Testis (tissue), 3 donors: ENCODE measurements around the gene NPC1L1. TPM values are rescaled to one million over a fixed set of nuclear protein-coding genes. Genes with fewer than 3 reads are reported as not detected.

ENCODE experiments used
- DNase-seq: peaks from one replicate; pipeline ENCODE4 v3.0.0-alpha.2; 2019
- H3K27ac ChIP-seq, 2 donors: fragments of 200-600 bp; sonication (generic); one replicate each; pipeline ENCODE4 v1.5.1; 2019
- H3K27me3 ChIP-seq: fragments of 200-600 bp; sonication (generic); one replicate; pipeline ENCODE4 v1.5.1; 2019
- H3K36me3 ChIP-seq: fragments of 200-600 bp; sonication (generic); one replicate; pipeline ENCODE4 v1.5.1; 2017; ENCODE audit warnings: low read depth; ENCODE audit errors: missing control alignments
- H3K4me1 ChIP-seq: fragments of 200-600 bp; sonication (generic); one replicate; pipeline ENCODE4 v1.5.1; 2019
- H3K4me3 ChIP-seq, 2 donors: fragments of 200-600 bp; sonication (generic); one replicate each; pipeline ENCODE4 v1.5.1; 2017 to 2019
- H3K9me3 ChIP-seq: fragments of 200-600 bp; sonication (generic); one replicate; pipeline ENCODE4 v1.5.1; 2017
- CTCF ChIP-seq, 3 experiments: fragments of 450-650 bp in 2 of 3; fragments of 200-600 bp in 1 of 3; sonication (generic) in 1 of 3; IDR thresholded peaks; one replicate each; pipeline ENCODE4 v1.5.1; 2016 to 2019; ENCODE audit warnings: antibody characterized with exemption in 3 of 3, mild to moderate bottlenecking in 2 of 3, moderate library complexity in 1 of 3
- POLR2A ChIP-seq: fragments of 450-650 bp; IDR thresholded peaks from one replicate; pipeline ENCODE4 v1.6.1; 2017; ENCODE audit warnings: antibody characterized with exemption, mild to moderate bottlenecking, moderate library complexity
- WGBS, 2 donors: methylation state at CpG; one replicate each; pipeline ENCODE4 v1.1.5; 2018; 5-methylcytosine and 5-hydroxymethylcytosine counted together
- intact Hi-C: fragments of 100-400 bp; cut with DNase I; formaldehyde crosslinking; loops from one replicate; pipeline ENCODE4 v1.15.1; 2023; ENCODE audit warnings: low total_unique reads
- polyA plus RNA-seq: library from polyadenylated mRNA; stranded (reverse); fragments of 350-450 nt; fragmentation: Illumina TruSeq; extraction: RNeasy Lipid Tissue Mini Kit (QIAGEN cat#74804); gene quantifications from one replicate; pipeline ENCODE4 v1.2.3, GENCODE V29; 2014; ENCODE audit warnings: low read depth, low replicate concordance; ENCODE audit not compliant: insufficient read depth
- total RNA-seq, 2 donors: library from RNA; depleted of rRNA; stranded (reverse); fragments of >200 nt; gene quantifications; one replicate each; pipeline ENCODE4 v1.2.3, GENCODE V29; 2016

NPC1L1 gene
- total and polyA plus RNA-seq, 3 donors from 2014 or later, result 0.37 to 0.83 (median 0.55) TPM

DNA sequence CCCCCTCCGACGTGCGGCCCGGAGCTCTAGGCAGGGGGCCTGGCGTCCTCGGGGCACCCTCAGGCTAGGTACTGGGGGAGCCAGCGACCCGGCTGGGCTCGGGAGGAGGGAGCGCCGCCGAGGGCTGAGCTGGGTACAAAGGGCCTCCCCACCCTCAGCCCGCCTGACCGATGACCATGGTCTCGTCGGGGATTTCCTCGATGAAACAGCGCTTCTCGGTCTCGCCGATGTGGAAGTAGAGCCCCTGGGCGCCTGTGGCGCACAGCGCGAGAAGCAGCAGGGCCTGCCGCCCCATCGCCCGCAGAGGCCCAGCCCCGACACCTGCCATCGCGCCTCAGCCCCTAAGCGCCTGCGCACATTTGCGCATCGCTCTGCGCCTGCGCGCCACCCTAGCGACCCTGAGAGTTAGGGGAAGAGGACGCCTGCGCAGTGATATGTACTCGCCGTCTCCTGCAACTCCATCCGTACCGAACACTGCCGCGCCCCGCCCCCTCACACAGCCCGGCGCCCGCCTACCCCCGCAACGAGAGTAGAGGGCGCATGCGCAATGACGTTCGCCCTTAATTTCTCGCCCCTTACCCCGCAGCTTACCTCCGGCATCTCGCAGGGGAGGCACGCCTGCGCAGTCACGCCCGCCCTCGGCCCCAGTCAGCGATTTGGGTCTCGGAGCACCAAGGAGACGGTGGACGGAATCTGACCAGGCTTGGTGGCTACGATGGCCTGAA lies 40.9 kb upstream of the NPC1L1 start, which contains the start of gene TMED4:
Gene TMED4, minus strand, starts transcription at position 353 of the 725 bp plus-strand sequence. Its CDS starts 25 bp downstream, at position 328.
- H3K4me1 ChIP-seq, result peaks cover 6% of the 10 kb centered on the region
- DNase-seq, result peak; percentile 100
- intact Hi-C loops, result loop anchor here (5.0 kb wide), 1 partner anchor 265 kb away; the partner anchor contains the start of gene H2AZ2
- peak; percentile 50 for TF ChIP-seq POLR2A
- peak in 1 of 3 experiments; percentile 9 for TF ChIP-seq CTCF (IDR thresholded peaks at IDR 0.05)
- H3K27me3 ChIP-seq, result no peaks in the 10 kb centered on the region
- H3K27ac ChIP-seq, result peak within 1 kb of the TSS; percentile 98 to 99
- H3K4me3 ChIP-seq, result peak within 1 kb of the TSS; percentile 84 to 98
- H3K9me3 ChIP-seq, result no peaks in the 10 kb centered on the region
- 0 to 2% methylated on average over 19 to 65 of the region's 71 CpGs for WGBS, 2 donors
- H3K36me3 ChIP-seq, result no peaks in the 10 kb centered on the region

DNA sequence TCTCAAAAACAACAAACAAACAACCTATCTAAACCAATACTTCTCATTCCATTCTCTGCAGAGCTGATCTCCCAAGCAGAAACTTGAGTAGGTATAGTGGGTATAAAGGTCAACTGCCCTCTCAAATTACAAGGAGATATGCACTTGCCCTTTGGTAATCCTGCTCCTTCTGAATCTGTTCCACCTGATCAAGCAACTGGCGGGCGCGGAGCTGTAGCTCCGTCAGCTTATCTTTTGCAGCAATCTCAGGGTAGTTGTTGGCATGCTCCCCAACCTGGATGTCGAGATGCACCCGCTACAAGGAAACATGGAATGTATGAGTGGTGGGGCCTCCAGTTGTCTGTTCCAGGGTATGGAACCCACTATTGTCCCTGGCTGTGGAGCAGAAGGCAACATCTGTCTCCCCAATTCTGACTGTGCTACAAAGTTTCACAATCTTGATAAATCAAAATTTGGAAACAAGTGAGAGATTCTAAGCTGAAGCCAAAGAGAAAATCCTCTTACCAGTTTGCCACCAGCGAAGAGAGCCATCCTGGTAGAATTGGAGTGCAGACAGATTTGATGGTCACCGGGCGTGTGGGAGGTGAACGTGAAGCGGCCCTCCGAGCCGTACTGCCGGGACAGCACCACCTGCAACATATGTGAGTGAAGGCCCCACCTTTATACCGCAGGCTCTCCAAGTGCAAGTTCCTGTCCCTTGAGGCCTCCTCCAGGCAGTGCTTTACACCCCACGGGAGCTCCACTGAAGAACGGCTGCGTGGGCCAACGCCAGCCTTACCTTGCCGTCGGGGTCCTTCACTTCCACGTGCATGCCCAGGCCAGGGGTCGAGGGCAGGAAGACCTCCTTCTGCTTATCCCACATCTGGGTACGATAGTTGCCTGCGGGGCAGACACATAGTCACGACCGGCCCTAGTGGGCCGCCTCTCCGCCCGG lies 40.1 kb upstream of the NPC1L1 start:
- no peaks in the 10 kb centered on the region for H3K9me3 ChIP-seq

GRCh38 chr7:44576228-44576627 lies 35.1 kb upstream of the NPC1L1 start:
- no peaks in the 10 kb centered on the region for H3K27me3 ChIP-seq
- no peak overlapping the region for H3K27ac ChIP-seq
- no peak for DNase-seq
- intact Hi-C loops, result no loop called here
- 72 to 79% methylated on average over 2 of the region's 2 CpGs for WGBS, 2 donors
- no peak overlapping the region for H3K4me3 ChIP-seq
- H3K4me1 ChIP-seq, result peaks cover 23% of the 10 kb centered on the region
- H3K9me3 ChIP-seq, result no peaks in the 10 kb centered on the region
- H3K36me3 ChIP-seq, result no peaks in the 10 kb centered on the region
- TF ChIP-seq CTCF (IDR thresholded peaks at IDR 0.05) (no peak), POLR2A (no peak)

More for the DNA sequence above, 40.1 kb upstream of the NPC1L1 start:
- intact Hi-C loops, result loop anchor here (5.0 kb wide), 1 partner anchor 266 kb away; the partner anchor contains the start of gene H2AZ2
- Histone ChIP-seq H3K4me3 (peak overlapping the region; percentile 84 to 98), H3K4me1 (peaks cover 6% of the 10 kb centered on the region), H3K27me3 (no peaks in the 10 kb centered on the region), H3K36me3 (no peaks in the 10 kb centered on the region), H3K27ac (peak overlapping the region; percentile 98 to 99)
- WGBS, 2 donors, result 11 to 23% methylated on average over 9 to 30 of the region's 30 CpGs
- peak; percentile 20 for DNase-seq
- TF ChIP-seq POLR2A, result no peak
- no peak for TF ChIP-seq CTCF (IDR thresholded peaks at IDR 0.05)

DNA sequence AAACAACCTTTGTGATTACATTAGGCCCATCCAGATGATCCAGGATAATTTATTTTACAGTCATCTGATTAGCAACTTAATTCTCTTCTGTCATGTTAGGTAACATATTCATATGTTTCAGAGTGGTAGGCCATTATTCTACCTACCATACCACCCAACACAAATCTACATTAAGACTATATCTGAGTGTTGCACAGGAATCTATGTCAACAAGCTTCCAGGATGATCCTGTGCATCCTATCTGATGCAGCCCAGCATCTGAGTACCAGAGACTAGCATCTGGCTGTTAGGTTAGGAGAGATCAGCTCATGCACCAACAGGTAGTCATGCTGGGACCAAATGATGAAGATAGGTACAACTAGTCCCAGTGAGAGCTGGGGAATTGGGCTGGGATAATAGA lies 33.9 kb upstream of the NPC1L1 start:
- Histone ChIP-seq H3K9me3 (no peaks in the 10 kb centered on the region), H3K4me3 (no peak overlapping the region), H3K36me3 (no peaks in the 10 kb centered on the region), H3K4me1 (peaks cover 17% of the 10 kb centered on the region), H3K27me3 (no peaks in the 10 kb centered on the region), H3K27ac (no peak overlapping the region)
- DNase-seq, result no peak
- intact Hi-C loops, result no loop called here
- TF ChIP-seq CTCF (IDR thresholded peaks at IDR 0.05) (no peak), POLR2A (no peak)
